ENCODE measurements around the gene SMAD7. TPM values are rescaled to one million over a fixed set of nuclear protein-coding genes. Genes with fewer than 3 reads are reported as not detected.

Gene SMAD7
- total RNA-seq, 4 donors from 2014 or later, result 40.1 to 69.3 (median 59.2) TPM

DNA sequence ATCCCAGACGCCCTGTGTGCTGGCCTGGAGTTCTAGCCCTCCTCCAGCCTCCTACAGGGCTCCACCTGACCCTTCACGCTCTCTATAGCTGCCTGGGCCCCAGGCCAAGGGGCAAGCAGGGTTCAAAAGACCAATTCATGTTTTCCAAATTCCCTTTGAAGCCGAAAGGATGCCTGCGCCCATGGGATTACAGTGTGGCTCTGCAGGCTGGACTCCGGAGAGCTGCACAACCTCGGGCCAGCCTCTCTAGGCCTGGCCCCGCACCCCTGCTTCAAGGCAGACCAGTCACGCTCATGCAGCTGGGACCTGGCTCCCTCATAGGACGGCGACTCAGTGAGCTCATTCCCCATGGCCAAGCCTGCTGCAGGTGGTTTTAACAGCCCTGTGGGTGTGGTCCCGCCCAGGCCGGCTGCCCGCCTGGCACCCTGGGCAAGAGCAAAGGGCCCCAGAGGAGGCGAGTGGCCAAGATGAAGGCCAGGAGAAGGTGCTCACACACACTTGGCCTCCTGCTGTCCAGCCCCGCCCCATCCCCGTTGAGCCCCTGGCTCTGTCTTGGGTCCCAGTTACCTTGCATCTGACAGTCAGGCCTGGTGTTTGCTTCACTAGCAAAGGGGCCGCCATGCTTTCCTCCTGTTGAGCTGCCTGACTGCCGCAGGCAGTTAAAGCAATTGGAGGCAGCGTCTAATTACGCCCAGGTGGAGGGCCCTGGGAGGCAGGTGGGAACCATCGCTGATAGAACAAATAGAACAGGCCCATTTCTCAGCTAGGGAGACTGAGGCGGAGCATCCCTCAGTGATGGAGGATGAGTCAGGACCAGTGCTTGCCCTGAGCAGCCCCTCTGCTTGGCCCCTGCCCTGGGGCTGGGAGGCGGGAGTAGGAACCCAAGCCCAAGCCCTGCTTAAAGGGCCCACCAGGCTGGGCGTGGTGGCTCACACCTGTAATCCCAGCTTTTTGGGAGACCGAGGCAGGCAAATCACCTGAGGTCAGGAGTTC is 56.9 kb downstream of the SMAD7 start:
- Histone ChIP-seq H3K9me3 (no peaks in the 10 kb centered on the region), H3K4me1 (peaks cover 7 to 38% of the 10 kb centered on the region in 2 donors), H3K36me3 (no peaks in the 10 kb centered on the region), H3K4me3 (replicated peaks in 1 of 3) (no peak overlapping the region), H3K27me3 (no peaks in the 10 kb centered on the region), H3K27ac (peak overlapping the region in 1 of 3 donors; percentile 2)
- intact Hi-C loops (cut with DNase I), result no loop called here
- 77 to 78% methylated on average over 13 to 23 of the region's 25 CpGs for WGBS, 2 donors
- DNase-seq, result peak; percentile 26 to 42
- TF ChIP-seq POLR2A (IDR thresholded peaks at IDR 0.05), result no peak
- TF ChIP-seq, protein P1, sequence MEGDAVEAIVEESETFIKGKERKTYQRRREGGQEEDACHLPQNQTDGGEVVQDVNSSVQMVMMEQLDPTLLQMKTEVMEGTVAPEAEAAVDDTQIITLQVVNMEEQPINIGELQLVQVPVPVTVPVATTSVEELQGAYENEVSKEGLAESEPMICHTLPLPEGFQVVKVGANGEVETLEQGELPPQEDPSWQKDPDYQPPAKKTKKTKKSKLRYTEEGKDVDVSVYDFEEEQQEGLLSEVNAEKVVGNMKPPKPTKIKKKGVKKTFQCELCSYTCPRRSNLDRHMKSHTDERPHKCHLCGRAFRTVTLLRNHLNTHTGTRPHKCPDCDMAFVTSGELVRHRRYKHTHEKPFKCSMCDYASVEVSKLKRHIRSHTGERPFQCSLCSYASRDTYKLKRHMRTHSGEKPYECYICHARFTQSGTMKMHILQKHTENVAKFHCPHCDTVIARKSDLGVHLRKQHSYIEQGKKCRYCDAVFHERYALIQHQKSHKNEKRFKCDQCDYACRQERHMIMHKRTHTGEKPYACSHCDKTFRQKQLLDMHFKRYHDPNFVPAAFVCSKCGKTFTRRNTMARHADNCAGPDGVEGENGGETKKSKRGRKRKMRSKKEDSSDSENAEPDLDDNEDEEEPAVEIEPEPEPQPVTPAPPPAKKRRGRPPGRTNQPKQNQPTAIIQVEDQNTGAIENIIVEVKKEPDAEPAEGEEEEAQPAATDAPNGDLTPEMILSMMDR (IDR thresholded peaks at IDR 0.05), result no peak

DNA sequence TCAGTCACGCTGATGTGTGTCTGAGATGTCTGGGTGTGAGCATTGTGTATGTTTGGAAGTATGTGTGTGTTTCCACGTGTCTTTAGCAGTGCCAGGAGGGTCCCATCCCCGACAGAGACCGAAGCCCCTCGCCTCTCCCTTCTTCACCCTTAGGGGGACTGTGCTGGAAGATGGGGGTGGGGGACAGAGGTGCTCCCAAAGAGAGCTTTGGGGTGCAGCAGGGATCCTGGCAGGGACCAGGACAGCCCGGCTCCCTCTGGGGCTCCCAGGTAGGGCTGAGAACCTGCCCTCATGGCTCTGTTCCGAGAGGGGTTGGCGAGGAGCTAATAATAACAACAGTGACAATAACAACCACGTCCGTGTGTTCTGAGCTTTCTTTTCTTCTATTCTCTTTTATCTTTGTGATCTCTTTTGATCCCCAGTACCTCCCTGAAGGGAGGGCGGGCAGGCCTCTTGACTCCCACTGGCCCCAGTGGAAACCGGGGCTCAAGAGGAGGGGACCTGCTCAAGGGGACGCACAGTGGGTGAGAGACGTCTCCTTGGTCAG is 57.6 kb downstream of the SMAD7 start:
- Histone ChIP-seq H3K36me3 (no peaks in the 10 kb centered on the region), H3K27me3 (no peaks in the 10 kb centered on the region), H3K4me3 (replicated peaks in 1 of 3) (no peak overlapping the region), H3K9me3 (no peaks in the 10 kb centered on the region), H3K4me1 (peaks cover 7 to 38% of the 10 kb centered on the region in 2 donors), H3K27ac (peak overlapping the region in 1 of 3 donors; percentile 2)
- intact Hi-C loops (cut with DNase I), result no loop called here
- WGBS, 2 donors, result 61 to 64% methylated on average over 12 to 14 of the region's 14 CpGs
- no peak for TF ChIP-seq POLR2A (IDR thresholded peaks at IDR 0.05)
- TF ChIP-seq, protein P1 (IDR thresholded peaks at IDR 0.05), result no peak
- DNase-seq, result no peak

DNA sequence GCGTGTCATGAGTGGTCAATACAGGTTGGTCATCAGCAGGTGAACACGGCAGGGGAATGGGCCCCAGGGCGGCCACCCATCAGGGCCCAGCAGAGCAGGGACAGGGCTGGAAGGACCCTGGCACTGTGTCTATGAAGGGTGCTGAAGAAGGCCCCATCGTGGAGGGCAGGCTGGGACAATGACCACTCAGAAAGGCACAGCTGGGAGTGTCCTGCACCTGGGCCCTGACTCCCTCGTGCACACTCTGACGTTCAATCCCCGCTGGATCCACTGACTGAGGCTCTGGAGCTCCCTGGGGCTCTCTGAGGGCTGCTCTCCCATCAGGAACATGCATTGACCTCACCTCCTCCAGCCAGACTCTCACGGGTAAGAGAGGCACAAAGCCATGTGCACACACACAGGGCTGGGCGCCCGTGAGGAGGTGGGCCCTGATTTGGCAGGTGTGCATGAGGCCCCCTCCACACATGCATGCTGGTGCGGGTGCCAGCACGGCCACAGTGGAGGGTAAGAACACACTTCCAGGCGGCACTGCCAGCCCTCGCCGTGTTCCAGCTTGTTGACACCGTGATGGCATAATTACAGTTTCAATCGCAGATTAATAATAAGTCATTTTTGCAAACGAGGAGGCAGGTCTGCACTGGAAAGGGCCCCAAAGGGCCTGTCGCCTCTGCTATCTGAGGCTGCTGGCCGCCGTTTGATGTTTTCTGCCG is 58.5 kb downstream of the SMAD7 start:
- DNase-seq, result no peak
- H3K9me3 ChIP-seq, result no peaks in the 10 kb centered on the region
- intact Hi-C loops (cut with DNase I), result no loop called here

DNA sequence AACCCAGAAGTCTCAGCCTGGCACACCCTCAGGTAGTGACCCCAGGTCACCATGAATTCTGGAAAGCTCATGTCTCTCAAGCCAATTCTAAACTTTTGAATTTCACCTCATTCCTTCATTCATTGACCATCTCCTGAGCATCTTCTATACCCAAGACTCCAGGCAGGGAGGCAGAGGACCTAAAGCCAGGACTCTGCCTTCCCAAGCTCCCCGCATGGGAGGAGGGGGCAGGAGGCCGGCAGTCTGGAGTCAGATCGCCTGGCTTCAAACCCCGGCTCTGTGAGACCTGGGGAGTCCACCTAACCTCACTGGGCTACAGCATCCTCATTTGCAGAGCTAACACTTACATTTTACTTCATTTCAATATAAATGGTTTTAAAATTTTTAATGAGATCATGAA is 59.0 kb downstream of the SMAD7 start:
- H3K36me3 ChIP-seq, result no peaks in the 10 kb centered on the region
- no peaks in the 10 kb centered on the region for H3K9me3 ChIP-seq
- DNase-seq, result no peak
- TF ChIP-seq POLR2A (IDR thresholded peaks at IDR 0.05), result no peak
- TF ChIP-seq, protein P1 (IDR thresholded peaks at IDR 0.05), result no peak
- H3K27ac ChIP-seq, result no peak overlapping the region
- H3K27me3 ChIP-seq, result no peaks in the 10 kb centered on the region
- WGBS, 2 donors, result 95 to 98% methylated on average over 4 of the region's 4 CpGs
- intact Hi-C loops (cut with DNase I), result no loop called here
- H3K4me3 ChIP-seq (replicated peaks in 1 of 3), result no peak overlapping the region
- peaks cover 7 to 40% of the 10 kb centered on the region in 2 donors for H3K4me1 ChIP-seq

More for the DNA sequence above, 58.5 kb downstream of the SMAD7 start:
- H3K4me1 ChIP-seq, result peaks cover 7 to 42% of the 10 kb centered on the region in 2 donors
- H3K27me3 ChIP-seq, result no peaks in the 10 kb centered on the region
- no peaks in the 10 kb centered on the region for H3K36me3 ChIP-seq
- TF ChIP-seq, protein P1 (IDR thresholded peaks at IDR 0.05), result no peak
- TF ChIP-seq POLR2A (IDR thresholded peaks at IDR 0.05), result no peak
- H3K4me3 ChIP-seq (replicated peaks in 1 of 3), result no peak overlapping the region
- no peak overlapping the region for H3K27ac ChIP-seq
- 84 to 93% methylated on average over 17 to 19 of the region's 22 CpGs for WGBS, 2 donors

Data from thyroid gland (tissue), 4 donors.